Mesendoderm (in vitro differentiated cells): Measurements from ENCODE around the gene YKT6.

ENCODE experiments used
- DNase-seq: peaks from one replicate; pipeline ENCODE4 v3.0.0; 2013
- H2AK5ac ChIP-seq: 2 replicates; pipeline ENCODE4 v1.6.1; 2013; ENCODE audit warnings: low read length, inconsistent platforms
- H2BK120ac ChIP-seq: 2 replicates; pipeline ENCODE4 v1.6.1; 2013; ENCODE audit warnings: low read depth, mild to moderate bottlenecking, low read length, moderate library complexity, mixed read lengths
- H2BK15ac ChIP-seq: replicated peaks from 2 replicates; pipeline ENCODE4 v1.6.1; 2013; ENCODE audit warnings: low read depth, mild to moderate bottlenecking, moderate library complexity
- H2BK5ac ChIP-seq: 2 replicates; pipeline ENCODE4 v1.6.1; 2013; ENCODE audit warnings: low read length, inconsistent platforms
- H3K18ac ChIP-seq: 2 replicates; pipeline ENCODE4 v1.6.1; 2013; ENCODE audit warnings: mild to moderate bottlenecking, low read length, mixed read lengths
- H3K23ac ChIP-seq: one replicate; pipeline ENCODE4 v1.6.1; 2013; ENCODE audit warnings: low read length
- H3K27ac ChIP-seq: 2 replicates; pipeline ENCODE4 v1.5.1; 2013; ENCODE audit warnings: low read depth, mild to moderate bottlenecking, inconsistent platforms, low read length, moderate library complexity
- H3K27me3 ChIP-seq: 2 replicates; pipeline ENCODE4 v1.6.1; 2013; ENCODE audit warnings: low read length, control low read depth, mild to moderate bottlenecking, inconsistent platforms; ENCODE audit not compliant: insufficient read depth, poor library complexity
- H3K36me3 ChIP-seq: 2 replicates; pipeline ENCODE4 v1.6.1; 2013; ENCODE audit warnings: low read length, inconsistent platforms; ENCODE audit not compliant: control insufficient read depth, insufficient read depth
- H3K4ac ChIP-seq: one replicate; pipeline ENCODE4 v1.6.1; 2013; ENCODE audit warnings: low read depth, mild to moderate bottlenecking, low read length, moderate library complexity
- H3K4me1 ChIP-seq: 2 replicates; pipeline ENCODE4 v1.6.1; 2013; ENCODE audit warnings: low read depth, low read length, inconsistent platforms; ENCODE audit not compliant: control insufficient read depth
- H3K4me2 ChIP-seq: 2 replicates; pipeline ENCODE4 v1.6.1; 2013; ENCODE audit warnings: low read length
- H3K4me3 ChIP-seq: 2 replicates; pipeline ENCODE4 v1.5.1; 2013; ENCODE audit warnings: mild to moderate bottlenecking, low read length
- H3K56ac ChIP-seq: one replicate; pipeline ENCODE4 v1.6.1; 2013; ENCODE audit warnings: low read length
- H3K79me1 ChIP-seq: 2 replicates; pipeline ENCODE4 v1.6.1; 2013; ENCODE audit warnings: low read length, inconsistent platforms
- H3K79me2 ChIP-seq: 2 replicates; pipeline ENCODE4 v1.6.1; 2013; ENCODE audit warnings: mild to moderate bottlenecking, low read length; ENCODE audit not compliant: control insufficient read depth, insufficient read depth
- H3K9ac ChIP-seq: 2 replicates; pipeline ENCODE4 v1.6.1; 2013; ENCODE audit warnings: low read length, inconsistent platforms
- H4K5ac ChIP-seq: one replicate; pipeline ENCODE4 v1.6.1; 2013; ENCODE audit warnings: low read length
- H4K8ac ChIP-seq: one replicate; pipeline ENCODE4 v1.6.1; 2013; ENCODE audit warnings: low read depth, mild to moderate bottlenecking, control low read depth, low read length, moderate library complexity
- WGBS: extraction: QIAGEN DNeasy Blood & Tissue Kit; methylation state at CpG from one replicate; pipeline ENCODE4 v1.1.7; 2013; ENCODE audit warnings: low lambda C conversion rate, missing lambda C conversion rate; ENCODE audit not compliant: insufficient coverage; ENCODE audit errors: extremely low coverage; 5-methylcytosine and 5-hydroxymethylcytosine counted together

YKT6 gene

DNA sequence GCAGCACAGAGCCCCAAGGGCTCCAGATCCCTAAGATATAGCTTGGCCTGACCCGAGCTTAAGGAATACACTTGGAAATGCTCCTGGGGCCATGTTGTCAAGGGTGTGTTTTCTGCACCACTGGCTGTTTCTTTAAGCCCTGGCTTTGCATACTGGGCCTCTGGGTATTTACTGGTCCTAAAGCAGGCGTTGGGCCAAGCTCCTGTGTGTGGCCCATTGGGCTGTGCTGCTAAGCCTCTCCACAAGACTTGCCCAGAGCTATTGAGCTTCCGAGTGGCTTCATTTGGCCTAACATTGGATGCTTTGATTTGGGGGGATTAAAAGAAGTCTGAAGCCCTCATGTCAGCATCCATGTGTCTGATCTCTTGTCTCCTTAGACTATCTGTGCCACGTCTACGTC, 5.2 kb downstream of the YKT6 start:
- Histone ChIP-seq H3K79me1 (peaks cover 21% of the 10 kb centered on the region), H2BK120ac (no peak overlapping the region), H2BK15ac (no peak overlapping the region), H3K23ac (no peak overlapping the region), H2AK5ac (no peak overlapping the region), H3K9ac (no peak overlapping the region), H3K36me3 (peaks cover 16% of the 10 kb centered on the region), H3K4ac (no peak overlapping the region), H3K4me3 (no peak overlapping the region), H2BK5ac (no peak overlapping the region), H3K79me2 (peaks cover 26% of the 10 kb centered on the region), H3K18ac (no peak overlapping the region), H3K4me1 (no peaks in the 10 kb centered on the region), H4K5ac (no peak overlapping the region), H3K27me3 (no peaks in the 10 kb centered on the region), H4K8ac (no peak overlapping the region), H3K27ac (no peak overlapping the region), H3K56ac (no peak overlapping the region), H3K4me2 (no peak overlapping the region)
- DNase-seq: no peak
- WGBS: no CpG with 5 or more reads among the region's 5 CpGs

DNA sequence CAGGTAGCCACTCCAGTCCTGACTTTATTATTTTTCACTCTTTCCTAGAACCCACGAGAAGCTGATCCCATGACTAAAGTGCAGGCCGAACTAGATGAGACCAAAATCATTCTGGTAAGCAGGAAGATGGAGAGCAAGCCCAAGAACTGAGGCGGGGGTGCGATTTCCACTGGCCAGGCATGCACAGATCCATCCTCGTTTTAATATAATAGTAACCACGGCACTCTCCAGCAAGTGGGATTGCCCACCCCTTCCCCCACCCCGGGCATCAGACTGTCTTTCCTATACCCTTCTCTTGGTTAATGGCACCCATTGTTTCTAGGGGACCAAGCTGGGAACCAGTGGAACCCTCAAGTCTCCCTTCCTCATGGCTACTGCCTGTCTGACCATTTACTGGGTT, 7.3 kb downstream of the YKT6 start:
- Histone ChIP-seq H2BK5ac (no peak overlapping the region), H3K23ac (no peak overlapping the region), H3K4me2 (no peak overlapping the region), H3K27ac (no peak overlapping the region), H3K4ac (no peak overlapping the region), H3K18ac (no peak overlapping the region), H4K8ac (no peak overlapping the region), H3K9ac (no peak overlapping the region), H3K4me1 (no peaks in the 10 kb centered on the region), H2AK5ac (no peak overlapping the region), H3K36me3 (peaks cover 22% of the 10 kb centered on the region), H2BK120ac (no peak overlapping the region), H3K27me3 (no peaks in the 10 kb centered on the region), H3K79me2 (peaks cover 9% of the 10 kb centered on the region), H3K4me3 (no peak overlapping the region), H4K5ac (no peak overlapping the region), H2BK15ac (no peak overlapping the region), H3K56ac (no peak overlapping the region), H3K79me1 (peaks cover 15% of the 10 kb centered on the region)
- DNase-seq: no peak
- WGBS: no CpG with 5 or more reads among the region's 7 CpGs

DNA sequence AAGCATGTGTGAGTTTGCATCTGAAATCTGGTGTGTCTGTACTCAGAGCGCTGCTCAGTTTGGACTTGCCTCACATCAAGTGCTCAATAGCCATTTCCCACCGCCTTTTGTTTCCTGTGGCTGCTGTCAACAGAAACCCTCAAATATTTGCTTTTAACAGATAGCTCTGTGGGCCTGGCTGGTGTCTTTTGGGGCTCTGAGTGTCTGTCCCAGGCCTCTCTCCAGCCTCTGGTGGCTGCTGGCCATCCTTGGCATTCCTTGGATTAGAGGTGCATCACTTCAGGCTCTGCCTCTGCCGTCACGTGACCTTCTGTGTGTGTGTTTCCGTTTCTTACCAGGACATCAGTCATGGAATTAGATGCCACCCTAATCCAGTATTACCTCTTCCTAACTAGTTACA, 9.3 kb downstream of the YKT6 start:
- Histone ChIP-seq H3K4me3 (no peak overlapping the region), H2BK15ac (no peak overlapping the region), H3K9ac (no peak overlapping the region), H2BK120ac (no peak overlapping the region), H3K36me3 (peaks cover 24% of the 10 kb centered on the region), H3K27me3 (no peaks in the 10 kb centered on the region), H3K4ac (no peak overlapping the region), H3K56ac (no peak overlapping the region), H2AK5ac (no peak overlapping the region), H3K79me1 (peaks cover 2% of the 10 kb centered on the region), H3K4me1 (no peaks in the 10 kb centered on the region), H4K8ac (no peak overlapping the region), H3K27ac (no peak overlapping the region), H3K18ac (no peak overlapping the region), H3K23ac (no peak overlapping the region), H4K5ac (no peak overlapping the region), H2BK5ac (no peak overlapping the region), H3K4me2 (no peak overlapping the region), H3K79me2 (no peaks in the 10 kb centered on the region)
- no peak for DNase-seq
- no CpG with 5 or more reads among the region's 5 CpGs for WGBS

DNA sequence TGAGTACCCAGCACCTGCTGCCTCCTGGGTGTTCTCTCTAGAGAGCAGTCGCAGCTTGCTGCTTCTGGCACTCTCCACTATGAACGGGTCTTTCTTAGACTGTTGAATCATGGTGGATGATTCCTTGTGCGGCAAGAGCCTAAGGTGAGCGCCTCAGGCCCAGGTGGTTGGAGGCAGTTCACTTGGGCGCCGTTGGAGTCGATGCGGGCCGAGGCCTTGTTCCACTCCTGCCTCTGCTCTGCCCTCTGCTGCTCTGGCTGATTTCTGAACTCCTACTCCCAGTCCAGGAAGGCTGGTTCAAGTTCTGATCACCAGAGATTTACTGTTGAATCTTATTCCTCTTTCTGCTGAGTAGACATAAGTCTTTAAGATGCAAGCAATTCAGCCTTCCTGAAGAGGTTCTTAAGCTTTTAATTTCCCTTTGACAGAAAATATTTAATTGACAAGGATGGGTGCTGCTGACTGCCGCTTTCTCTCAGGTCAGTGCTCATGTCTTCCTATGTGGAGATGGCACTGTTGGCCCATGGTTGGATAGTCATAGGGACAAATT, 10.4 kb downstream of the YKT6 start:
- no peak overlapping the region for H2BK120ac ChIP-seq
- H4K5ac ChIP-seq: no peak overlapping the region
- no peak overlapping the region for H3K4ac ChIP-seq
- H3K79me1 ChIP-seq: peaks cover 2% of the 10 kb centered on the region
- H2AK5ac ChIP-seq: no peak overlapping the region
- no peak overlapping the region for H3K9ac ChIP-seq
- no peaks in the 10 kb centered on the region for H3K4me1 ChIP-seq
- H4K8ac ChIP-seq: no peak overlapping the region
- H3K23ac ChIP-seq: no peak overlapping the region
- DNase-seq: no peak
- no peaks in the 10 kb centered on the region for H3K27me3 ChIP-seq
- no peak overlapping the region for H2BK5ac ChIP-seq
- no peak overlapping the region for H3K18ac ChIP-seq
- H3K4me2 ChIP-seq: no peak overlapping the region
- H3K36me3 ChIP-seq: peaks cover 24% of the 10 kb centered on the region
- H3K56ac ChIP-seq: no peak overlapping the region
- H3K79me2 ChIP-seq: no peaks in the 10 kb centered on the region
- H3K4me3 ChIP-seq: no peak overlapping the region
- no peak overlapping the region for H3K27ac ChIP-seq
- no peak overlapping the region for H2BK15ac ChIP-seq
- WGBS: no CpG with 5 or more reads among the region's 10 CpGs

DNA sequence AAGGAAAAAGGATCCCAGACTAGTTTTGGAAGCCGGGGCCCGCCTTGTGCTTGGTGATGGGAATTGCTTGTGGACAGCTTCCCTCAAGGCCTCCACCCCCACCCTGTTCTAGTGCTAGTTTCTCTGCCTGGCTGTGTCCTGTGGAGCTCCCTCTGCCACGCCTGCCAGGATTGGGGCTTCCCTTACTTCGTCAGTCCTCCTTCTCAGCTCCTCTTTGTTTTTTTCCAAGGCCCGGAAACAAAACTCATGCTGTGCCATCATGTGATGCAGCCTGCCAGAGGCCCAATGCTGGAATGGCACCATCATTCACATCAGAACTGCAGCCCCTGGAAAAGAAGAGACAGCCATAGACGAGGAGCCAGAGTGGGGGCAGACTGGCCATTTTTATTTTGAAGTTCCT, 11.2 kb downstream of the YKT6 start:
- Histone ChIP-seq H3K4me3 (no peak overlapping the region), H3K4me1 (no peaks in the 10 kb centered on the region), H3K36me3 (peaks cover 20% of the 10 kb centered on the region), H3K79me1 (no peaks in the 10 kb centered on the region), H3K79me2 (no peaks in the 10 kb centered on the region), H3K18ac (no peak overlapping the region), H3K27ac (no peak overlapping the region), H3K9ac (no peak overlapping the region), H3K23ac (no peak overlapping the region), H3K56ac (no peak overlapping the region), H2BK15ac (no peak overlapping the region), H2BK120ac (no peak overlapping the region), H3K27me3 (no peaks in the 10 kb centered on the region), H2AK5ac (no peak overlapping the region), H3K4ac (no peak overlapping the region), H2BK5ac (no peak overlapping the region), H3K4me2 (no peak overlapping the region), H4K8ac (no peak overlapping the region), H4K5ac (no peak overlapping the region)
- no peak for DNase-seq
- WGBS: no CpG with 5 or more reads among the region's 6 CpGs

DNA sequence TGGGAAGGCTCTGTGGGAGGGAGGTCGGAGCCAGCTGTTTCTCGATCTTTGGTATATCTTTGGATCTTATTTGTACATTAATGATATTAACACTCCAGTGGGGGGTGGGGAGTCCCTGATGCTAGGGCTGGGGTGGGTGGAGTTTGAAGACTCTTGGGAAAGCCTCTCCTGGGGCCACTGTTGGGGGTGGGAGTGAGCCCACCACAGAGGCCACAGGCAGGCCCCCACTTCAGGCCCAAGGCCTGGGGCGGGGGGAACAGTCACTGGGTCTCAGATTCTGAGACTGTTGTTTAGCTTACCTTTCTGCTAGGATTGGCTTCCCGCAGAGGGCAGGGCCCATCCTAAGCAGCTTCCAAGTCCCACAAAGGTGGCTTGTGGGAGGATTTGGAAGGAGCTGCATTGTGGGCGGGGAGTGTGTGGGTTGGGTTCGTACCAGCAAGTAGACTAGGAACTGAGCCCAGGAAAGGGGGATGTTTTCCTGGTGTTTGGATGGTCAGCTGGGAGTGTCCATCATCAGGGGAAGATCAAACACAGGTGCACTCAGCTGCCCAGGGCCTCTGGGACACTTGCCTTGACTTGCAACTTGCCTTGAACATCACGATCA, 11.9 kb downstream of the YKT6 start:
- Histone ChIP-seq H3K4me2 (no peak overlapping the region), H3K79me1 (no peaks in the 10 kb centered on the region), H3K4me3 (no peak overlapping the region), H2BK5ac (no peak overlapping the region), H3K18ac (no peak overlapping the region), H2AK5ac (no peak overlapping the region), H3K4me1 (no peaks in the 10 kb centered on the region), H3K27ac (no peak overlapping the region), H2BK15ac (no peak overlapping the region), H4K8ac (no peak overlapping the region), H3K23ac (no peak overlapping the region), H3K4ac (no peak overlapping the region), H2BK120ac (no peak overlapping the region), H3K36me3 (peaks cover 20% of the 10 kb centered on the region), H3K56ac (no peak overlapping the region), H3K9ac (no peak overlapping the region), H4K5ac (no peak overlapping the region), H3K27me3 (no peaks in the 10 kb centered on the region), H3K79me2 (no peaks in the 10 kb centered on the region)
- DNase-seq: no peak
- no CpG with 5 or more reads among the region's 7 CpGs for WGBS
